ENCODE results near the gene SPOCD1. TPM values are rescaled to one million over a fixed set of nuclear protein-coding genes. Genes with fewer than 3 reads are reported as not detected.

SPOCD1 gene
- polyA plus RNA-seq, 3 donors: not detected

- no peak overlapping the region for H3K9ac ChIP-seq (ENCODE audit: insufficient read depth, low read length, poor library complexity, severe bottlenecking)
These were observed 27.7 kb upstream of the SPOCD1 start for GRCh38 chr1:31843506-31843905.

GRCh38 chr1:31839662-31840343 lies 24.0 kb upstream of the SPOCD1 start:
- Histone ChIP-seq H3K36me3 (replicated peaks in 1 of 2; ENCODE audit: control insufficient read depth in 1 of 2, insufficient read depth in 2 of 2, low read length in 2 of 2) (no peaks in the 10 kb centered on the region), H2AFZ (ENCODE audit: insufficient read depth, low read depth, low read length, poor library complexity, severe bottlenecking) (no peak overlapping the region), H3K27me3 (ENCODE audit: control insufficient read depth in 2 of 2, insufficient read depth in 2 of 2, low read length in 2 of 2) (no peaks in the 10 kb centered on the region), H3K4me2 (replicated peaks; ENCODE audit: extremely low read depth, low read length, poor library complexity, severe bottlenecking) (no peak overlapping the region), H3K9me3 (replicated peaks in 1 of 2; ENCODE audit: control insufficient read depth in 1 of 2, insufficient read depth in 1 of 2, low read length in 2 of 2) (peaks cover 0 to 2% of the 10 kb centered on the region in 2 donors), H3K9ac (ENCODE audit: insufficient read depth, low read length, poor library complexity, severe bottlenecking) (no peak overlapping the region), H3K4me3 (replicated peaks in 1 of 3; ENCODE audit: low read depth in 2 of 3, low read length in 3 of 3) (no peak overlapping the region), H3K4me1 (ENCODE audit: control insufficient read depth in 1 of 2, insufficient read depth in 2 of 2, low read length in 2 of 2) (peaks cover 4 to 13% of the 10 kb centered on the region in 2 donors), H3K79me2 (ENCODE audit: insufficient read depth, low read length) (no peaks in the 10 kb centered on the region), H3K27ac (ENCODE audit: low read depth in 1 of 2, low read length in 2 of 2) (no peak overlapping the region), H4K20me1 (ENCODE audit: insufficient read depth, low read length) (no peaks in the 10 kb centered on the region)
- TF ChIP-seq CTCF (IDR thresholded peaks at IDR 0.05): no peak
- no peak overlapping the region for H3K27ac Mint-ChIP-seq
- intact Hi-C loops (cut with micrococcal nuclease): no loop called here
- H3K27me3 Mint-ChIP-seq (ENCODE audit: low read depth in 3 of 3): peaks cover 0 to 3% (median 2%) of the 10 kb centered on the region in 3 donors
- WGBS (ENCODE audit: insufficient coverage): 100% methylated on average over 1 of the region's 6 CpGs
- no peaks in the 10 kb centered on the region for H3K36me3 Mint-ChIP-seq
- H3K4me3 Mint-ChIP-seq: no peak overlapping the region
- DNase-seq: no peak
- peaks cover 0 to 9% (median 1%) of the 10 kb centered on the region in 7 donors for H3K9me3 Mint-ChIP-seq
- peaks cover 21% of the 10 kb centered on the region for H3K4me1 Mint-ChIP-seq

More at GRCh38 chr1:31843506-31843905, 27.7 kb upstream of the SPOCD1 start:
- Mint-ChIP-seq H3K27me3 (ENCODE audit: low read depth in 3 of 3) (peaks cover 0 to 8% (median 0%) of the 10 kb centered on the region in 3 donors), H3K9me3 (peaks cover 0 to 9% (median 2%) of the 10 kb centered on the region in 7 donors), H3K36me3 (no peaks in the 10 kb centered on the region), H3K27ac (peak overlapping the region in 2 of 7 donors; percentile 47 to 83), H3K4me3 (no peak overlapping the region), H3K4me1 (peaks cover 20% of the 10 kb centered on the region)
- no peak overlapping the region for H3K4me3 ChIP-seq (replicated peaks in 1 of 3; ENCODE audit: low read depth in 2 of 3, low read length in 3 of 3)
- H3K4me2 ChIP-seq (replicated peaks; ENCODE audit: extremely low read depth, low read length, poor library complexity, severe bottlenecking): no peak overlapping the region
- H3K79me2 ChIP-seq (ENCODE audit: insufficient read depth, low read length): no peaks in the 10 kb centered on the region
- H3K36me3 ChIP-seq (replicated peaks in 1 of 2; ENCODE audit: control insufficient read depth in 1 of 2, insufficient read depth in 2 of 2, low read length in 2 of 2): no peaks in the 10 kb centered on the region
- TF ChIP-seq CTCF (IDR thresholded peaks at IDR 0.05): no peak
- DNase-seq: peak; percentile 7 to 23 (median 11)
- H3K27ac ChIP-seq (ENCODE audit: low read depth in 1 of 2, low read length in 2 of 2): no peak overlapping the region
- no peak overlapping the region for H2AFZ ChIP-seq (ENCODE audit: insufficient read depth, low read depth, low read length, poor library complexity, severe bottlenecking)
- WGBS (ENCODE audit: insufficient coverage): 0% methylated on average over 1 of the region's 2 CpGs
- intact Hi-C loops (cut with micrococcal nuclease): no loop called here
- peaks cover 7 to 9% of the 10 kb centered on the region in 2 donors for H3K4me1 ChIP-seq (ENCODE audit: control insufficient read depth in 1 of 2, insufficient read depth in 2 of 2, low read length in 2 of 2)
- H3K9me3 ChIP-seq (replicated peaks in 1 of 2; ENCODE audit: control insufficient read depth in 1 of 2, insufficient read depth in 1 of 2, low read length in 2 of 2): peaks cover 0 to 2% of the 10 kb centered on the region in 2 donors
- no peaks in the 10 kb centered on the region for H3K27me3 ChIP-seq (ENCODE audit: control insufficient read depth in 2 of 2, insufficient read depth in 2 of 2, low read length in 2 of 2)
- H4K20me1 ChIP-seq (ENCODE audit: insufficient read depth, low read length): no peaks in the 10 kb centered on the region

All from CD14-positive monocyte (primary cell).